ENCODE measurements around the gene GPR173. TPM values are rescaled to one million over a fixed set of nuclear protein-coding genes. Genes with fewer than 3 reads are reported as not detected.

The GPR173 gene
- total and polyA plus RNA-seq, 2 experiments from 2014 or later, result 0.92 to 7.7 TPM

DNA sequence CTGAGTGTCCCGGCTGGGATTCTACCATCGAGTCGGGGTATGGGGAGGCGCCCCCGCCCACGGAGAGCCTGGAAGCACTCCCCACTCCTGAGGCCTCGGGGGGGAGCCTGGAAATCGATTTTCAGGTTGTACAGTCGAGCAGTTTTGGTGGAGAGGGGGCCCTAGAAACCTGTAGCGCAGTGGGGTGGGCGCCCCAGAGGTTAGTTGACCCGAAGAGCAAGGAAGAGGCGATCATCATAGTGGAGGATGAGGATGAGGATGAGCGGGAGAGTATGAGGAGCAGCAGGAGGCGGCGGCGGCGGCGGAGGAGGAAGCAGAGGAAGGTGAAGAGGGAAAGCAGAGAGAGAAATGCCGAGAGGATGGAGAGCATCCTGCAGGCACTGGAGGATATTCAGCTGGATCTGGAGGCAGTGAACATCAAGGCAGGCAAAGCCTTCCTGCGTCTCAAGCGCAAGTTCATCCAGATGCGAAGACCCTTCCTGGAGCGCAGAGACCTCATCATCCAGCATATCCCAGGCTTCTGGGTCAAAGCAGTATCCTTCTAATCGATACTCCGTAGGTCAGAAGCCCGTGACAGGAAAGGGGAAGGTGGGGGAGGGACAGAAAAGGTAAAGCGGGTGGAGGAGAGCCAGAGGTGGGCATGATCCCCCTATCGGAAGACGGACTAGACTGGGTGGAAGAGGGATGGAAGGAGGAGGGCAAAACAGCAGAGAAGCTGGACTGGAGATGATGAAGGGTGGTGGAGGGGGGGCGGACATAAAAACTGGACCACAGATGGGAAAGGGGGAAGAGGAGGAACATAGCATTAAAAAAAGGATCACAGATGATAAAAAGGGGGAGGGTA, 34.4 kb downstream of the GPR173 start:
- Mint-ChIP-seq H3K4me1 (peaks cover 18% of the 10 kb centered on the region), H3K36me3 (ENCODE audit: low read depth) (peaks cover 47% of the 10 kb centered on the region), H3K27me3 (ENCODE audit: insufficient read depth, low read depth, poor library complexity) (peaks cover 11% of the 10 kb centered on the region), H3K4me3 (peak overlapping the region; percentile 92), H3K9me3 (no peaks in the 10 kb centered on the region; the same call in 1 of the 3 replicates), H3K27ac (no peak overlapping the region)
- peak overlapping the region; percentile 84 for H3K4me2 ChIP-seq
- H3K36me3 ChIP-seq (ENCODE audit: insufficient read depth), result no peaks in the 10 kb centered on the region
- peak overlapping the region; percentile 79 for H3K4me3 ChIP-seq
- no peaks in the 10 kb centered on the region for H3K9me2 ChIP-seq (ENCODE audit: insufficient read depth)
- H3K4me1 ChIP-seq (ENCODE audit: insufficient read depth), result peaks cover 7% of the 10 kb centered on the region
- H3K79me2 ChIP-seq (replicated peaks; ENCODE audit: insufficient read depth), result 0 out of 2 replicates have a peak, but pooled peaks cover 4% of the 10 kb centered on the region
- no peak overlapping the region for H2AFZ ChIP-seq
- DNase-seq (ENCODE audit: low spot score) (no peak), ATAC-seq (no peak; the same call in 2 of the 3 replicates)
- TF ChIP-seq EZH2phosphoT487 (IDR thresholded peaks at IDR 0.05; ENCODE audit: unreplicated experiment) (no peak), ZNF114 (CRISPR knock-in tag; IDR thresholded peaks at IDR 0.05) (no peak), POLR2AphosphoS5 (IDR thresholded peaks at IDR 0.05; ENCODE audit: low read depth) (no peak), STAT1 (IDR thresholded peaks at IDR 0.05; ENCODE audit: unreplicated experiment) (no peak), NANOG (IDR thresholded peaks at IDR 0.05; ENCODE audit: borderline replicate concordance) (no peak), ZNF331 (CRISPR knock-in tag; IDR thresholded peaks at IDR 0.05; ENCODE audit: low read depth) (no peak), JUNB (IDR thresholded peaks at IDR 0.05; ENCODE audit: unreplicated experiment) (no peak), CREB1 (CRISPR knock-in tag; IDR thresholded peaks at IDR 0.05; ENCODE audit: low read depth) (no peak)
- TF ChIP-seq, protein P1, sequence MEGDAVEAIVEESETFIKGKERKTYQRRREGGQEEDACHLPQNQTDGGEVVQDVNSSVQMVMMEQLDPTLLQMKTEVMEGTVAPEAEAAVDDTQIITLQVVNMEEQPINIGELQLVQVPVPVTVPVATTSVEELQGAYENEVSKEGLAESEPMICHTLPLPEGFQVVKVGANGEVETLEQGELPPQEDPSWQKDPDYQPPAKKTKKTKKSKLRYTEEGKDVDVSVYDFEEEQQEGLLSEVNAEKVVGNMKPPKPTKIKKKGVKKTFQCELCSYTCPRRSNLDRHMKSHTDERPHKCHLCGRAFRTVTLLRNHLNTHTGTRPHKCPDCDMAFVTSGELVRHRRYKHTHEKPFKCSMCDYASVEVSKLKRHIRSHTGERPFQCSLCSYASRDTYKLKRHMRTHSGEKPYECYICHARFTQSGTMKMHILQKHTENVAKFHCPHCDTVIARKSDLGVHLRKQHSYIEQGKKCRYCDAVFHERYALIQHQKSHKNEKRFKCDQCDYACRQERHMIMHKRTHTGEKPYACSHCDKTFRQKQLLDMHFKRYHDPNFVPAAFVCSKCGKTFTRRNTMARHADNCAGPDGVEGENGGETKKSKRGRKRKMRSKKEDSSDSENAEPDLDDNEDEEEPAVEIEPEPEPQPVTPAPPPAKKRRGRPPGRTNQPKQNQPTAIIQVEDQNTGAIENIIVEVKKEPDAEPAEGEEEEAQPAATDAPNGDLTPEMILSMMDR (conservative IDR thresholded peaks at IDR 0.05; ENCODE audit: low read depth in 2 of 2), result no peak
- no peaks in the 10 kb centered on the region; the same call in 1 of the 2 replicates for H4K20me1 ChIP-seq (replicated peaks; ENCODE audit: insufficient read depth)
- H3K27me3 ChIP-seq (ENCODE audit: insufficient read depth), result peaks cover 8% of the 10 kb centered on the region; the same call in 1 of the 2 replicates
- no peak overlapping the region for H3K27ac ChIP-seq (ENCODE audit: low read depth)
- H3F3A ChIP-seq (replicated peaks; ENCODE audit: low read depth), result no peaks in the 10 kb centered on the region

DNA sequence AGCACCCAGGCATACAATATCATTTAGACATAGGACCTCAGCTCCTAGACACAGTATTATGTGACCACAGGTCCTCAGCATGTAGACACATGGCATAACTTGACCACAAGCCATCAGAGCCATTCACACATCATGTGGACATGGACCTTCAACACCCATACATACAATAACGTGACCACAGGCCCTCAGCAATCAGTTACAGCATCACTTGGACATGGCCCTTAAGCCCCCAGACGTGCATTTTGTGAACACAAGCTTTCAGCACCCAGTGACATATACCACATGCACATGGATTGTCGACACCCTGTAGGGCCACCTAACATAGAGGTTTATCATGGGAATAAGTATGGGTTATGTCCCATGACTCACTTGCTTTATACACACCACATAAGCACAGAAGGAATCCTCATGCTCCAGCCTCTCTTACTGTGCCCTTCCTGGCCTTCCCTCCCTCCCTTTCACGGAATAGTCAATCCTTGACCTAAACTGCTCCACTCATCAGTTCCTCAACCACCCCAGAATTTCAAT, 35.5 kb downstream of the GPR173 start:
- Mint-ChIP-seq H3K27ac (no peak overlapping the region), H3K4me3 (peak overlapping the region; percentile 40; the same call in 1 of the 3 replicates), H3K36me3 (ENCODE audit: low read depth) (peaks cover 52% of the 10 kb centered on the region), H3K9me3 (no peaks in the 10 kb centered on the region; the same call in 1 of the 3 replicates), H3K4me1 (peaks cover 22% of the 10 kb centered on the region), H3K27me3 (ENCODE audit: insufficient read depth, low read depth, poor library complexity) (peaks cover 11% of the 10 kb centered on the region)
- H3K79me2 ChIP-seq (replicated peaks; ENCODE audit: insufficient read depth), result 0 out of 2 replicates have a peak, but pooled peaks cover 4% of the 10 kb centered on the region
- no peak overlapping the region for H2AFZ ChIP-seq
- H3F3A ChIP-seq (replicated peaks; ENCODE audit: low read depth), result no peaks in the 10 kb centered on the region
- no peak overlapping the region for H3K4me2 ChIP-seq
- no peak overlapping the region for H3K27ac ChIP-seq (ENCODE audit: low read depth)
- peaks cover 8% of the 10 kb centered on the region; the same call in 1 of the 2 replicates for H3K27me3 ChIP-seq (ENCODE audit: insufficient read depth)
- H3K4me1 ChIP-seq (ENCODE audit: insufficient read depth), result peaks cover 7% of the 10 kb centered on the region
- H3K9me2 ChIP-seq (ENCODE audit: insufficient read depth), result no peaks in the 10 kb centered on the region
- H3K4me3 ChIP-seq, result no peak overlapping the region
- no peaks in the 10 kb centered on the region for H3K36me3 ChIP-seq (ENCODE audit: insufficient read depth)
- DNase-seq (ENCODE audit: low spot score) (no peak), ATAC-seq (no peak)
- no peaks in the 10 kb centered on the region; the same call in 1 of the 2 replicates for H4K20me1 ChIP-seq (replicated peaks; ENCODE audit: insufficient read depth)
- TF ChIP-seq, protein P2, sequence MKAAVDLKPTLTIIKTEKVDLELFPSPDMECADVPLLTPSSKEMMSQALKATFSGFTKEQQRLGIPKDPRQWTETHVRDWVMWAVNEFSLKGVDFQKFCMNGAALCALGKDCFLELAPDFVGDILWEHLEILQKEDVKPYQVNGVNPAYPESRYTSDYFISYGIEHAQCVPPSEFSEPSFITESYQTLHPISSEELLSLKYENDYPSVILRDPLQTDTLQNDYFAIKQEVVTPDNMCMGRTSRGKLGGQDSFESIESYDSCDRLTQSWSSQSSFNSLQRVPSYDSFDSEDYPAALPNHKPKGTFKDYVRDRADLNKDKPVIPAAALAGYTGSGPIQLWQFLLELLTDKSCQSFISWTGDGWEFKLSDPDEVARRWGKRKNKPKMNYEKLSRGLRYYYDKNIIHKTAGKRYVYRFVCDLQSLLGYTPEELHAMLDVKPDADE (IDR thresholded peaks at IDR 0.05), result no peak
- TF ChIP-seq, protein P1 (conservative IDR thresholded peaks at IDR 0.05; ENCODE audit: low read depth in 2 of 2), result no peak
- no peak for TF ChIP-seq NANOG (IDR thresholded peaks at IDR 0.05; ENCODE audit: borderline replicate concordance)
- TF ChIP-seq STAT1 (IDR thresholded peaks at IDR 0.05; ENCODE audit: unreplicated experiment), result no peak
